ENCODE data around the gene KIF26A.

- peak; percentile 75 for TF ChIP-seq CTCF (IDR thresholded peaks at IDR 0.05)
- TF ChIP-seq SIN3A (IDR thresholded peaks at IDR 0.05; ENCODE audit: borderline replicate concordance, low read depth, low read length): no peak
- TF ChIP-seq EP300 (IDR thresholded peaks at IDR 0.05; ENCODE audit: borderline replicate concordance in 1 of 2, low read depth in 1 of 2, low read length in 1 of 2): peak in 1 of 2 experiments; percentile 44; a peak in 1 of 4 replicates
- TF ChIP-seq USF2 (IDR thresholded peaks at IDR 0.05; ENCODE audit: borderline replicate concordance, low read depth, low read length): no peak
Measured at GRCh38 chr14:104137297-104138097, 890 bp upstream of the KIF26A start.

Data from SK-N-SH (cell line).